Endodermal cell (in vitro differentiated cells): ENCODE data around the gene STOML3. TPM values are rescaled to one million over a fixed set of nuclear protein-coding genes. Genes with fewer than 3 reads are reported as not detected.
A peak's percentile ranks its signal among the peaks of the same experiment; 100 is the strongest.

Experiments
- DNase-seq: peaks from one replicate; pipeline ENCODE4 v3.0.0-alpha.2; 2017
- H3K27ac ChIP-seq: 2 replicates; pipeline ENCODE4 v1.5.1; 2013; ENCODE audit warnings: mild to moderate bottlenecking, low read depth, low read length, moderate library complexity
- H3K27me3 ChIP-seq: 2 replicates; pipeline ENCODE4 v1.6.1; 2013; ENCODE audit warnings: mild to moderate bottlenecking, low read length, moderate library complexity; ENCODE audit not compliant: insufficient read depth, control insufficient read depth, poor library complexity, severe bottlenecking
- H3K36me3 ChIP-seq: 2 replicates; pipeline ENCODE4 v1.7.0; 2013; ENCODE audit warnings: mild to moderate bottlenecking, low read length, moderate library complexity; ENCODE audit not compliant: control insufficient read depth, insufficient read depth
- H3K4me1 ChIP-seq: one replicate; pipeline ENCODE4 v1.7.0; 2013; ENCODE audit warnings: low read length; ENCODE audit not compliant: control insufficient read depth, insufficient read depth
- H3K4me3 ChIP-seq: 2 replicates; pipeline ENCODE4 v1.5.1; 2013; ENCODE audit warnings: mild to moderate bottlenecking, low read length, moderate library complexity
- H3K9ac ChIP-seq: 2 replicates; pipeline ENCODE4 v1.6.1; 2013; ENCODE audit warnings: mild to moderate bottlenecking, low read length, moderate library complexity; ENCODE audit not compliant: poor library complexity, severe bottlenecking; ENCODE audit errors: extremely low read depth
- H3K9me3 ChIP-seq: 2 replicates; pipeline ENCODE4 v1.6.1; 2013; ENCODE audit warnings: mild to moderate bottlenecking, low read length, moderate library complexity; ENCODE audit not compliant: control insufficient read depth
- H3K27ac Mint-ChIP-seq: 2 replicates; pipeline ENCODE4 v1.8.0; 2020; ENCODE audit warnings: mixed read lengths
- H3K27me3 Mint-ChIP-seq: 2 replicates; pipeline ENCODE4 v1.8.0; 2021; ENCODE audit warnings: mild to moderate bottlenecking, mixed read lengths; ENCODE audit not compliant: insufficient read depth
- H3K36me3 Mint-ChIP-seq: 2 replicates; pipeline ENCODE4 v1.8.0; 2020; ENCODE audit warnings: low read depth, mixed read lengths
- H3K4me1 Mint-ChIP-seq: 2 replicates; pipeline ENCODE4 v1.8.0; 2020; ENCODE audit warnings: mixed read lengths
- H3K4me3 Mint-ChIP-seq: 2 replicates; pipeline ENCODE4 v1.8.0; 2020; ENCODE audit warnings: mild to moderate bottlenecking, moderate library complexity, mixed read lengths
- H3K9me3 Mint-ChIP-seq: 2 replicates; pipeline ENCODE4 v1.8.0; 2020; ENCODE audit warnings: mild to moderate bottlenecking, mixed read lengths
- CTCF ChIP-seq: fragments of 200-600 bp; sonication (generic); conservative IDR thresholded peaks from 2 replicates; pipeline ENCODE4 v1.5.0; 2021; ENCODE audit warnings: antibody characterized with exemption, mild to moderate bottlenecking
- WGBS, 2 experiments: methylation state at CpG; one replicate each; pipeline versions ENCODE4 v1.1.5 to v1.1.7; 2013; ENCODE audit warnings: missing lambda C conversion rate in 2 of 2, mixed read lengths in 1 of 2; ENCODE audit not compliant: insufficient coverage in 1 of 2, insufficient read length in 1 of 2; 5-methylcytosine and 5-hydroxymethylcytosine counted together
- long read RNA-seq, 4 experiments: library from polyadenylated mRNA in 2 of 4; library from RNA in 1 of 4; library from capped mRNA in 1 of 4; stranded (forward) in 3 of 4; unstranded in 1 of 4; transcript quantifications; one replicate each; pipeline ENCODE4 v2.0.0, GENCODE V29; 2020 to 2021; ENCODE audit warnings: inconsistent platforms in 1 of 4
- polyA plus RNA-seq, 2 experiments: library from polyadenylated mRNA; stranded (reverse); fragments of 50-300 nt; gene quantifications; one replicate each; pipeline ENCODE4 v1.2.3, GENCODE V29; 2013
- total RNA-seq, 2 donors: library from RNA; stranded (reverse); fragmentation: NEBNext Ultra II Directional in 1 of 2; extraction: Animal tissue kit (Norgen Biotek cat#: 25700) in 1 of 2; gene quantifications; 2 replicates in 1 of 2; 3 replicates in 1 of 2; pipeline ENCODE4 v1.2.1, GENCODE V29; 2021

Gene STOML3, protein sequence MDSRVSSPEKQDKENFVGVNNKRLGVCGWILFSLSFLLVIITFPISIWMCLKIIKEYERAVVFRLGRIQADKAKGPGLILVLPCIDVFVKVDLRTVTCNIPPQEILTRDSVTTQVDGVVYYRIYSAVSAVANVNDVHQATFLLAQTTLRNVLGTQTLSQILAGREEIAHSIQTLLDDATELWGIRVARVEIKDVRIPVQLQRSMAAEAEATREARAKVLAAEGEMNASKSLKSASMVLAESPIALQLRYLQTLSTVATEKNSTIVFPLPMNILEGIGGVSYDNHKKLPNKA
- not detected for total RNA-seq
- polyA plus RNA-seq (2013, experiment 1 of 2) = 0.46 TPM
- polyA plus RNA-seq (2013, experiment 2 of 2) = 0.41 TPM
- long read RNA-seq, experiment 1 = 0 reads
- long read RNA-seq, experiment 2 = 0 reads
- long read RNA-seq, experiment 3 = 0 reads
- long read RNA-seq, experiment 4 = 0 reads

- H3K9me3 ChIP-seq = no peaks in the 10 kb centered on the region
These were observed at the start of gene STOML3 for GRCh38 chr13:38990693-38991092. Gene STOML3, minus strand, starts transcription at chr13:38990831. Its CDS starts 110 bp downstream, at chr13:38990721.

DNA sequence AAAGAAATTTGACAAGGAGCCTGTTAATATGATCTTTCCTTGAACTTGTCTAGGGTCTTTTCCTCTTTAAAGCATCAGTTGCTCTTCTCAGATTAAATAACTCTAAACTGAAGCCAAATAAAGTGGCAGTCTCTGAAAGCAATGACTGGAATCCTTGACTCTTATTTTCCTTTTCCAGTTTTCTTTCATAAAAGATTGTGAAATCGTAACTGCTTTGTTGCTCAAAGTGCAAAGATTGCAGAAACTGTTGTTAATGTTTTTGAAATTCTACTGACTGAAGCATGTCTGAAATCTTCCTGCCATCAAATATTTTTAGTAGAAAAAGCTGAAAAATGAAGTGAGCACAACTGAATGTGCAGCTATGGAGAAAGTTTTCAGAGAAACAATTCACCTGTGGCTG, 49.6 kb upstream of the STOML3 start:
- no peak overlapping the region for H3K4me3 ChIP-seq
- no peaks in the 10 kb centered on the region for H3K9me3 Mint-ChIP-seq
- peaks cover 6% of the 10 kb centered on the region for H3K36me3 Mint-ChIP-seq
- peaks cover 18% of the 10 kb centered on the region for H3K4me1 Mint-ChIP-seq
- WGBS, 2 experiments = 100% methylated on average over 1 of the region's 1 CpG; no CpG with 5 or more reads in 1 of the 2 experiments
- H3K27ac Mint-ChIP-seq = no peak overlapping the region
- H3K27ac ChIP-seq = no peak overlapping the region
- no peak for DNase-seq
- H3K9ac ChIP-seq = no peak overlapping the region
- peaks cover 5% of the 10 kb centered on the region for H3K36me3 ChIP-seq
- peaks cover under 1% of the 10 kb centered on the region for H3K4me1 ChIP-seq
- no peaks in the 10 kb centered on the region for H3K27me3 Mint-ChIP-seq
- H3K9me3 ChIP-seq = no peaks in the 10 kb centered on the region
- TF ChIP-seq CTCF = no peak
- no peaks in the 10 kb centered on the region for H3K27me3 ChIP-seq
- H3K4me3 Mint-ChIP-seq = no peak overlapping the region

More at GRCh38 chr13:38990693-38991092, at the start of gene STOML3:
- Mint-ChIP-seq H3K9me3 (no peaks in the 10 kb centered on the region), H3K27me3 (no peaks in the 10 kb centered on the region), H3K36me3 (no peaks in the 10 kb centered on the region), H3K4me1 (no peaks in the 10 kb centered on the region), H3K27ac (no peak within 1 kb of the TSS), H3K4me3 (no peak within 1 kb of the TSS)
- Histone ChIP-seq H3K36me3 (no peaks in the 10 kb centered on the region), H3K27me3 (peaks cover 11% of the 10 kb centered on the region), H3K4me1 (no peaks in the 10 kb centered on the region), H3K27ac (no peak within 1 kb of the TSS), H3K9ac (no peak within 1 kb of the TSS), H3K4me3 (no peak within 1 kb of the TSS)
- TF ChIP-seq CTCF = no peak
- DNase-seq = no peak

GRCh38 chr13:39039041-39039440, 48.4 kb upstream of the STOML3 start:
- Mint-ChIP-seq H3K36me3 (peaks cover 6% of the 10 kb centered on the region), H3K27ac (no peak overlapping the region), H3K9me3 (no peaks in the 10 kb centered on the region), H3K4me1 (peaks cover 28% of the 10 kb centered on the region), H3K27me3 (no peaks in the 10 kb centered on the region), H3K4me3 (peak overlapping the region; percentile 90)
- no peaks in the 10 kb centered on the region for H3K27me3 ChIP-seq
- TF ChIP-seq CTCF = no peak
- H3K9me3 ChIP-seq = no peaks in the 10 kb centered on the region
- peak overlapping the region; percentile 96 for H3K4me3 ChIP-seq
- no peak overlapping the region for H3K9ac ChIP-seq
- 64 to 72% methylated on average over 5 to 7 of the region's 7 CpGs for WGBS, 2 experiments
- H3K36me3 ChIP-seq = peaks cover under 1% of the 10 kb centered on the region
- DNase-seq = no peak
- no peak overlapping the region for H3K27ac ChIP-seq
- H3K4me1 ChIP-seq = peaks cover 3% of the 10 kb centered on the region
